Stimulated activated CD4-positive, alpha-beta T cell treated with anti-CD3 and anti-CD28 coated beads, Interleukin-4, amount 100 ng/mL, for 1 hour (primary cell): ENCODE measurements around the gene SPON1.

Experiments
- DNase-seq: peaks from one replicate; pipeline ENCODE4 v3.0.0-alpha.2; 2020

SPON1 gene

DNA sequence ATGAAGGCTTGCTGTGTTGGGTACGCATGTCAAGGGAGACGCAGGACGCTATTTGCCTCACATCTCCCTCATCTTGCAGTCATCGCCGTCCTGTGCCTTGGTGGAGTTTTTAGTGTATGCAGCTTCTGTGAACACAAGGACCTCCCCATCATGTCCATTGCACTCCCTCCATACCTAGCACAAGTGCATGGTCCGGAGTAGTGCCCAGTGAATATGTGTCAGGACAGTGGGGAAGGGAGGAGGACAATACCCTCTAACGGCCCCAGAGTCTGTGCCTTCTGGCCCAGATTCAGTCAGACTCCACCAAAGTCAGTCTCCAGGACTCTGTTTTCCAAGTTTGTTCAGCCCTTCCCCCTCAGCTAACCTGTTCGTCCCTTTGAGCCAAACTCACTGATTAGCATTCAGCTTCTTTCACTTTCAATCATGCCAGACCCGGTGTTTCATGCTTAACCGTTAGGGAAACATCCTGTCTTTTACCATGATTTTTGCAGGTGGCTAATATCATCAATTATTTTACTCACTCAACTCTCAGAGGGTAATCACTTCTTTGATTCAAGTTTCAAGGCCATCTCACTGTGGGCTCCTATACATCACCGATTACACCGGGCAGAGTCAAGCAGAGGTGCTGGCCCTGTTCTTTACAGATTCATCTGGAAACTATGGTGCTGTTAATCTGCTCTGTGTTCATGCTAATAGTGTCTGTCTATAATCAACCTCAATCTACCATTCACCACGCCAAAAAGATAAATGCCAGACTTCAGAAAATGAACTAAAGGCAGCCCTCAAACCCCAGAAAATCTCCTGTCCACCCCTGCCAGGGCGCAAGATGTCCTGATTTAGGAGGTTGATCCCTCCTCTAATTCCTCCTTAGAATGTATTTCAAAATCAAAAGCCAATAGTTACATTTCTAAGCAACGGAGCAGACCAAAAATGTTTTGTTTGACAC is 240.0 kb downstream of the SPON1 start:
- DNase-seq: no peak

GRCh38 chr11:14203321-14203720 is 240.8 kb downstream of the SPON1 start:
- no peak for DNase-seq

- no peak for DNase-seq
Measured at GRCh38 chr11:14212986-14213385, 250.5 kb downstream of the SPON1 start.

DNA sequence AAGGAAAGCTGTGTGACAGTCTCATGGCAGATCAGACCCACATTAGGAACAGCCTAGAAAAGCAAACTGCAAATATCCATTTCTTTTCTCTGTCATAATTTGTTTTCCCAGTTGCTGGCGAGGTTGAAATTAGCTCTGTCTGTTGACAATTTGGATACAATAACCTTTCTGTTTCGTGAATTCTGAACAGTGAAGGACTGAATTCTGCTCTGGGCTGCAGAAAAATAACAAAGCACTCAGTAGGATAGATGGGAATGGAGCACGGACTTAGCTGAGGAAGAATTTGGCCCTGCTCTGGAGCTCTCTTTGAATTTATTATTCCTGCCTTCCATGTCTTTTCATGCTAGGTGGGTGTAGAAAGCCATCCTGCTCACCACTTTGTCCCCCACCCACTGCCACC is 256.2 kb downstream of the SPON1 start:
- no peak for DNase-seq

- DNase-seq: no peak
Measured at GRCh38 chr11:14223636-14224288, 261.2 kb downstream of the SPON1 start.

- no peak for DNase-seq
Measured at GRCh38 chr11:14224395-14224794, 261.9 kb downstream of the SPON1 start.

GRCh38 chr11:14225666-14226065 is 263.1 kb downstream of the SPON1 start:
- no peak for DNase-seq

DNA sequence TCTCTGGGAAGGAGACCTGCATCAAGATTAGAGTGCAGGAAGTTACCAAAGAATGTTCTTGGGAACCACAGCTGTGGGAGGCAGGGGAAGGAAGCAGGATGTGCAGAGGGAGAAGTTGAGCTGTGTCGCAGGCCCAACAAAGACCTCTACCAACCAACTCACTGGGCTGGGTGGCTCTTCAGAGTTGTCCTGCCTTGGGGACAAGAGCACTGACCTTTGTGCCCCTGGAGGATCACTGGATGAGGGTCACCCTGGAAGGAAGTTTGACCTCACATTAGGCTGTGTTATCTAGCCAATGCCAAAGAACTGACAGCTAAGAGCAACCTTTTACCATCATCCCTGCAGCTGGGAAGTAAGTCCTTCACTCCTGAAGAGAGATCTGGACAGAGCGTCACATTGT is 265.8 kb downstream of the SPON1 start:
- no peak for DNase-seq

GRCh38 chr11:14229472-14229871 is 266.9 kb downstream of the SPON1 start:
- DNase-seq: no peak

- no peak for DNase-seq
Measured at GRCh38 chr11:14230407-14230806, 267.9 kb downstream of the SPON1 start.

DNA sequence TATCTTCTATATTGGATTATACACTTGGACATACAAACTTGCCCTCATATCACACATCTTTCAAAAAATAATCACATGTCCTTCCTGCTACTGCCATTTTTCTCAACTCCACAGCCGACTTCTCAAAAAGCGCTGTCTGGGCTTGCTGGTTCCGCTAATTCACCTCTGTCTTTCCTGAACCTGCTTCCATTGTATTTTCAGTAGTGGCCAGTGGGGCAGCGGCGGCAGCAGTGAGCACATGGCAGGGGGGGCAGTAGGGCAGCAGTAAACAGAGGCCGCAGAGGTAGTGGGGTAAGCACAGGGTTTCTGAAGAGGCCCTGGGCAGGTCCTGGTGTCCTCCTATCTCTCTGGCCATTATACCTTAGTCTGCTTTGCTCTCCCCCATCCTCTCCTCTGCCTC is 270.1 kb downstream of the SPON1 start:
- no peak for DNase-seq

DNA sequence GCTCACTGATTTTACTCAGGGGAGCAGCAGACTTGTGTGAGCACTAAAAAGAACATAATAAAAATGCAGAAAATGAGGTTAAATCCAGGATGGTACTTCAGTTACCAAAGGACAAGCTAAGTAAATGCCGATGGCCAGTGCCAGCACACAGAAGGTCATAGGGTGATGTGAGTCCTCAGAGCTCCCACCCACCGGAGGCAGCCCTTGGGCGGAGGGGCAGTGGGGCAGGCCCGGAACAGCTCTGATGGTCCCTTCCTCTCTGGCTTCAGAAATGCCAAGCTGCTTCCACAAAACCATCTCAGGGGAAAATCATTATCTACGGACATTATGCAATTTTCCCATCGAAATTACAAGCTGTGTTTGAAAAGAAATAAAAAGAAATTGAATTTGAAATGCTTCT is 271.9 kb downstream of the SPON1 start:
- no peak for DNase-seq

DNA sequence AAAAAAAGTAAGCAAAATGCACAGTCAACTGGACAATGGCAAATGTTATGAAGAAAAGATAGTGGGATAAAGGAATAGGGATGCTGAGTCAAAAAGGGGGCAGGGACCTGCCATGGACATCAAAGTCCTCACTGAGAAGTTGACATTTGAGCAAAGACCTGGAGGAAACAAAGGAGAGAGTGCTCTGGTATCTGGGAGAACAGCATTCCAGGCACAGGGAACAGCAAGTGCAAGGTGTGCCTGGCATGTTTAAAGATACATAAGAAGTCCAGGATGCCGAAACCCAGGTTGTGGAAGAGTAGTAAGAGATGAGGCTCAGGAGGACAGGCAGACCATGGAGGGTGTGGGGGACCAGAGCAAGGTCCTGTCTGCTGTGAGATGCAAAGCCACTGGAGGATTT is 273.2 kb downstream of the SPON1 start:
- no peak for DNase-seq

- no peak for DNase-seq
Measured at GRCh38 chr11:14237444-14237961, 275.0 kb downstream of the SPON1 start.

GRCh38 chr11:14240221-14240620 is 277.7 kb downstream of the SPON1 start:
- DNase-seq: no peak

DNA sequence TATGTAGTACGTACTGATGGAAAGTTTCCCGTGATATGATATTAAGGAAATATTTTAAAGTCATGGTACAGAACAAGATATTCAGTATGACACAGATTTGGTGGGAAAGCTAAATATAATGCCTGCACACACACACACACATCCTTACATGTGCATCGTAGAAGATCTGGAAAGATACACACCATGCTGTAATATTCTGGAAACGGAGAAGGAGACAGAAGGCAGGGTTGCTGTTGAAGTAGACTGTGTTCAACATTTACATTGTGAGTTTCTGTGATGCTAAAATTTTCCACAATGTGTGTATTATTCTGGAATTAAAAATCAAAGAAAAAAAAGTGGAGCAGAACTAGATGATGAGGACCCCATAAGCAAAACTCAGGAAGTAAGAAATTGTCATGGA is 278.4 kb downstream of the SPON1 start:
- no peak for DNase-seq

- no peak for DNase-seq
Measured at GRCh38 chr11:14242187-14242586, 279.7 kb downstream of the SPON1 start.

- no peak for DNase-seq
Measured at GRCh38 chr11:14242733-14243132, 280.2 kb downstream of the SPON1 start.

GRCh38 chr11:14244926-14245325 is 282.4 kb downstream of the SPON1 start:
- DNase-seq: no peak

GRCh38 chr11:14245444-14245843 is 282.9 kb downstream of the SPON1 start:
- no peak for DNase-seq

- no peak for DNase-seq
Measured at GRCh38 chr11:14248580-14248981, 286.1 kb downstream of the SPON1 start.

- peak; percentile 68 for DNase-seq
Measured at GRCh38 chr11:14249121-14249963, 286.8 kb downstream of the SPON1 start.

DNA sequence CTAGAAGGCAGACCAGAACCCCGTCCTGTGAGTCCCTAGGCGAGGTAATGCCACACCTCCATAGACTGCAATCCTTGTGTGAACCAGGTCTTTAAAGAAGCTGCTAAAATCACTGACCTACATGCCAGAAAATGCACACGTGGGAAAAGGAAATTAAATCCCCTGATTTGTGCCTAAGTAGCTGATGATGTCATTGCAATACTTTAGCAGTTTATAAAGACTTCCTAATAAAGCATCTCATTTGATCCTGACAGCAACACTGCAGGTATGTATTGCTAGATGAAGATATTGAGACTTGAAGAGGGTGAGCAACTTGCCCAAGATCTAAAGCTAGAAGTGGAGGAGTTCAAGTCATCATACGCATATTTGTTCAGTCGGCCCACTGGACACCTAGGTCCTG is 289.2 kb downstream of the SPON1 start:
- DNase-seq: no peak
